Measurements from ENCODE around the gene GTF2E1.

DNA sequence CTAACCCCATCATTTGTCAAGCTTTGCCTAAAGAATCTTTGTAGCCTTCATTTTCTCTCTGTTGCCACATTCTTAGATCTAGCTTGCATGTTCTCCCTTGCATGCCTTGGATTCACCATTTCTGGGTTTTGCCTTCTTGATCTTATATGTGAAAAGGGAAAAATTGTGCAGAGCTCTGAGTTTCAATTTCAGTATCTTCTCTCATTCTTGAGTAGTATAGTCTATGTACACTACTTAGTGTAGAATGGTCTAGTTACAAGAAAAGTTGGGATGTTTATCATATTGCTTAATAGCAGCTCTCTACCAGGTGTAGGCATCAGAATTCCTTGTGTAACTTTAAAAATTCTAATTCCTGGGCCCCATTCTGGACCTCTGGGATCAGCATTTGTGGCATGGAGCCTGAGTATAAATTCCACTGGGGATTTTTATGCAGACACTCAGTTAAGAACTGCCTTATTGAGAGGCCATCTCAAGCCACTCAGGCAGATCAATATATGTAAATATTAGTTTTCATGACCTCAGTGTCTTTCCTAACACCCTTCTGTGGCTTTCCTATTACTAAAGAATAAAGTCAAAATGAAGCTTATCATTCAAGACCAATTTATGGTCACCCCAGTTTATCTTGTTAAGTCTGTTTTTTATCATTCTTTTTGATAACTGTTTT is 23.4 kb downstream of the GTF2E1 start:
- TF ChIP-seq, protein P1, sequence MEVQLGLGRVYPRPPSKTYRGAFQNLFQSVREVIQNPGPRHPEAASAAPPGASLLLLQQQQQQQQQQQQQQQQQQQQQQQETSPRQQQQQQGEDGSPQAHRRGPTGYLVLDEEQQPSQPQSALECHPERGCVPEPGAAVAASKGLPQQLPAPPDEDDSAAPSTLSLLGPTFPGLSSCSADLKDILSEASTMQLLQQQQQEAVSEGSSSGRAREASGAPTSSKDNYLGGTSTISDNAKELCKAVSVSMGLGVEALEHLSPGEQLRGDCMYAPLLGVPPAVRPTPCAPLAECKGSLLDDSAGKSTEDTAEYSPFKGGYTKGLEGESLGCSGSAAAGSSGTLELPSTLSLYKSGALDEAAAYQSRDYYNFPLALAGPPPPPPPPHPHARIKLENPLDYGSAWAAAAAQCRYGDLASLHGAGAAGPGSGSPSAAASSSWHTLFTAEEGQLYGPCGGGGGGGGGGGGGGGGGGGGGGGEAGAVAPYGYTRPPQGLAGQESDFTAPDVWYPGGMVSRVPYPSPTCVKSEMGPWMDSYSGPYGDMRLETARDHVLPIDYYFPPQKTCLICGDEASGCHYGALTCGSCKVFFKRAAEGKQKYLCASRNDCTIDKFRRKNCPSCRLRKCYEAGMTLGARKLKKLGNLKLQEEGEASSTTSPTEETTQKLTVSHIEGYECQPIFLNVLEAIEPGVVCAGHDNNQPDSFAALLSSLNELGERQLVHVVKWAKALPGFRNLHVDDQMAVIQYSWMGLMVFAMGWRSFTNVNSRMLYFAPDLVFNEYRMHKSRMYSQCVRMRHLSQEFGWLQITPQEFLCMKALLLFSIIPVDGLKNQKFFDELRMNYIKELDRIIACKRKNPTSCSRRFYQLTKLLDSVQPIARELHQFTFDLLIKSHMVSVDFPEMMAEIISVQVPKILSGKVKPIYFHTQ (CRISPR knock-in tag; IDR thresholded peaks at IDR 0.05), result no peak
- TF ChIP-seq, protein P2, sequence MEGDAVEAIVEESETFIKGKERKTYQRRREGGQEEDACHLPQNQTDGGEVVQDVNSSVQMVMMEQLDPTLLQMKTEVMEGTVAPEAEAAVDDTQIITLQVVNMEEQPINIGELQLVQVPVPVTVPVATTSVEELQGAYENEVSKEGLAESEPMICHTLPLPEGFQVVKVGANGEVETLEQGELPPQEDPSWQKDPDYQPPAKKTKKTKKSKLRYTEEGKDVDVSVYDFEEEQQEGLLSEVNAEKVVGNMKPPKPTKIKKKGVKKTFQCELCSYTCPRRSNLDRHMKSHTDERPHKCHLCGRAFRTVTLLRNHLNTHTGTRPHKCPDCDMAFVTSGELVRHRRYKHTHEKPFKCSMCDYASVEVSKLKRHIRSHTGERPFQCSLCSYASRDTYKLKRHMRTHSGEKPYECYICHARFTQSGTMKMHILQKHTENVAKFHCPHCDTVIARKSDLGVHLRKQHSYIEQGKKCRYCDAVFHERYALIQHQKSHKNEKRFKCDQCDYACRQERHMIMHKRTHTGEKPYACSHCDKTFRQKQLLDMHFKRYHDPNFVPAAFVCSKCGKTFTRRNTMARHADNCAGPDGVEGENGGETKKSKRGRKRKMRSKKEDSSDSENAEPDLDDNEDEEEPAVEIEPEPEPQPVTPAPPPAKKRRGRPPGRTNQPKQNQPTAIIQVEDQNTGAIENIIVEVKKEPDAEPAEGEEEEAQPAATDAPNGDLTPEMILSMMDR (IDR thresholded peaks at IDR 0.05), result no peak
- TF ChIP-seq SP1 (CRISPR knock-in tag; conservative IDR thresholded peaks at IDR 0.05), result no peak

Measured in WTC11 (cell line).